ENCODE results near the gene CAMKMT.

DNA sequence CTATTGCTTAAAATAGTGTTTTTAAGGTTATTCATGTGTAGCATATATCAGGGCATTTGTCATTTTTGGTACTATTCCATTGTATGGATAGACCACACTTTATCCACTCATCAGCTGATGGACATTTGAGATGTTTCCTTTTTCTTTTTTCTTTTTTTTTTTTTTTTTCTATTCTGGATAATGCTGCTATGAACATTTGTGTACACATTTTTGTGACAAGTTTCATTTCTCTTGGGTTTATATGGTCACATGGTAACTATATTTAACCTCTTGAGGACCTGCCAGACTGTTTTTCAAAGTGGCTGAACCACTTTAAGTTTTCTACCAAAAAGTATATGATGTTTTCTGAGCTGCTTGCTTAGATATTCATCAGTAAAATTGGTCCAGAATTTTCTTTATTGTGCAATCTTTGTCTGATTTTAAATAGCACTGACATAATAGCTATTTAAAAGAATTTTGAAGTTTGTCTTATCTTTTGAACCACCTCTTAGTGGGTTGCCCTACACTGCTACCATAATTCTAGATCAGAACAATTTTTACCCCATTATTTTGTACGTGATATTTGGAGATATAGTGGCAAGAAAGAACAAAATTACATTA is 360.4 kb downstream of the CAMKMT start:
- TF ChIP-seq, protein P1, sequence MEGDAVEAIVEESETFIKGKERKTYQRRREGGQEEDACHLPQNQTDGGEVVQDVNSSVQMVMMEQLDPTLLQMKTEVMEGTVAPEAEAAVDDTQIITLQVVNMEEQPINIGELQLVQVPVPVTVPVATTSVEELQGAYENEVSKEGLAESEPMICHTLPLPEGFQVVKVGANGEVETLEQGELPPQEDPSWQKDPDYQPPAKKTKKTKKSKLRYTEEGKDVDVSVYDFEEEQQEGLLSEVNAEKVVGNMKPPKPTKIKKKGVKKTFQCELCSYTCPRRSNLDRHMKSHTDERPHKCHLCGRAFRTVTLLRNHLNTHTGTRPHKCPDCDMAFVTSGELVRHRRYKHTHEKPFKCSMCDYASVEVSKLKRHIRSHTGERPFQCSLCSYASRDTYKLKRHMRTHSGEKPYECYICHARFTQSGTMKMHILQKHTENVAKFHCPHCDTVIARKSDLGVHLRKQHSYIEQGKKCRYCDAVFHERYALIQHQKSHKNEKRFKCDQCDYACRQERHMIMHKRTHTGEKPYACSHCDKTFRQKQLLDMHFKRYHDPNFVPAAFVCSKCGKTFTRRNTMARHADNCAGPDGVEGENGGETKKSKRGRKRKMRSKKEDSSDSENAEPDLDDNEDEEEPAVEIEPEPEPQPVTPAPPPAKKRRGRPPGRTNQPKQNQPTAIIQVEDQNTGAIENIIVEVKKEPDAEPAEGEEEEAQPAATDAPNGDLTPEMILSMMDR (IDR thresholded peaks at IDR 0.05 in 4 of 5, conservative IDR thresholded peaks at IDR 0.05 in 1 of 5), result no peak
- no peak for TF ChIP-seq POLR2A (IDR thresholded peaks at IDR 0.05)

Data from gastrocnemius medialis (tissue), 4 donors.